TTC549 (cell line): ENCODE data around the gene GRM7.

Experiments
- FAIRE-seq: peaks from 2 replicates; lab custom pipeline; 2012; peaks lifted over from hg19 to GRCh38; lab: Jason Lieb, UNC

GRM7 gene

DNA sequence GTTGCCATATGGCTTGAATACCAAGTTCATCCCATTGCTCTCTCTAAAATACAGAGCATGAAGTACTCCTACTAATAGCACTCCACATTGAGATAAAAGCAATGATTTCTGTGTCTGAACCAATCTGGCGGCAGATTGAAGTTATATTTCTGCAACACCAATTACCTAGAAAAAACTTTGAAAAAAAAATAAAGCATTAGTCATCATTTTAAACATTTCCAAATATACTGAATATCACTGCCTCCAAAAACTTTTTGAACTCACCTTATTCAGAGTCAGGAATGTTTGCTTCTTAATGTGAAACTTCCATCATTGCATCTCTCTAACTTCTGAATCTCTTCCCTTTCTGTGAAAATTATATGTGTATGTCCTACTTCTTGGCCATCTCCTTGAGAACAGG lies 540.5 kb downstream of the GRM7 start:
- no peak for FAIRE-seq

DNA sequence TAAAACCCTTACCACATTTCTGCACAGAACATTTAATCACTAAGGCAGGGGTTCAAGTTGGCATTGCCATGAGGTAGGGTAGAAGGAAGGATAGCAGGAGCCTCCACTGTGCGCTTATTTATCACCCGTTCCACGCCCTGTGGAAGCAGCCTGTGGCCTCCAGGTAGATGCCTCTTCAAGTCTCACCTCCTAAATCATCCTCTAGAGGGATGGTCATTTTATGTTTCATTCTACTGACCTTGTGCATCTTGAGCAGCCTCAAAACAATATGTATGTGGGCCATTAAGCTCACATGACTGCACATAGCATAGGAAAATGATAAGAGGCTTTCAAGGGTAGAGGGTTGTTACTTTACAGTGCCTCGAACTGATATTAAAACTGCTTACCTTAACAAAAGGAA lies 546.2 kb downstream of the GRM7 start:
- FAIRE-seq, result no peak

DNA sequence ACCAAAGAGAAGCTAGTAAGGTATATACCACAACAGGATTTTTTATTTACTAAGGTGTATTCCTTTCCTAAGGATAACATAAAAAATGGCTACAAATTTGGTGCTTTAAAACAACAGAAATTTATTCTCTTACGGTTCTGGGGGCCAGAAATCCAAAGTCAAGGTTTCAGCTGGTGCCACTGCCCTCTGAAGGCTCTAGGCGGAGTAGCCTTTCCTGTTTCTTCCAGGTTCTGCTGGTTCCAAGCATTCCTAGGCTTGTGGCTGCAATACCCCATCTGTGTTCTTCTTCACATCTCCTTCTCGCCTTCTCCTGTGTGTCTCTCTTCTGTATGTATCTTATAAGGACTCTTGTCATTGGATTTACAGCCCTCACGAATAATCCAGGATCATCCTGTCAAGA lies 549.9 kb downstream of the GRM7 start:
- FAIRE-seq, result no peak

DNA sequence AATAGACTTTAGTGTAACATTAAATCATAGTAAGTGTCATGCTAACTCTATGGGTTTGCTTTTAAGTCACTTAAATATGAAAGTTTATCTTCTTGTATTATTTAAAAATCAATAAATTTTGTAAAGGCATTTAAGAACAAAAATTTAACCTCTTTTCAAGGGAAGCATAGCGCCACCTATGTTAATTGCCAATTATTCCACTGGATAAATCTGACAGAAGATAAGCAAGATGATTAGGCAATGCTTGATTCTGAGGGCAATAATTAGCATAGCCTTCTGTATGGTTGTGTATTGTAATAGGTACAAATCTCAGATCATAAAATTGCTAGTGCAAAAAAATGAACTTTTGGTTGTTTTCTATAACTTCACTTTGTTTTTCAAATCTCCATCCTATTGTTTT lies 560.1 kb downstream of the GRM7 start:
- FAIRE-seq, result no peak

DNA sequence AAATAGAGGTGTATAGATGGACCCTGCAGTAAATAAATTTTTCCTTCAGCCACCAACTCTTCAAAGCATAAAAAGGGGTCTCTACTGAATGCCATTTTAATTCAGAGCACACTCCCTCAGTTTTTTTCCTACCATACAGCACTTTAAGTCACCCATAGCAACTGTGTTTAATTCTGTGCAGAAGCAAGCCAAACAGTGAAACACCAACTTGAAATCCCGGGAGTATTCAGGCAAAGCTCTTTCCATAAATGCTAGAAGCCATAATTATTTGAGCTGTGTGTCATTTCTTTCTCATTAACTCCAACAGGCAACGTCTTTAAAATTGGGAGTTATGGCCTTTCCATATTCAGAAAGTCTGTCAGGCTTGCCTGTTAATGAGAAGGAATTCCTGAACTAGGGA lies 562.1 kb downstream of the GRM7 start:
- FAIRE-seq, result no peak

DNA sequence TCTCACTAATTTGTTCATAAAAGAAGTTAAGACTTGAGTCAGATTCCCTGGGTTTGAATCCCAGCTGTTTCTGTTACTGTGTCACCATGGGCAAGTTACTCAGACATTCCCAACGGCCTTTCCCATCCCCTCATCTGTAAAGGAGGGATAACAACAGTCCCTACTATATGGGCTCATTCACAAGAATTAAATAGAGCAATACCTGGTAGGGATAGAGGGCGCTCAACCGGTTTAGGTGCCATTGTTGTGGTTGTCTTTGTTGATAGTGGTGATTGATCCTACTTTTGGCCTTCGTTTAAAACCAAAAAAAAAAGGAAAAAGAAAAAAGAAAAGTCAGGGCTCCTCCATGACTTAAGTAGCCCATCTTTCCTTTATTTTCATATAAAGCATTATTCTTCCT lies 563.1 kb downstream of the GRM7 start:
- no peak for FAIRE-seq

DNA sequence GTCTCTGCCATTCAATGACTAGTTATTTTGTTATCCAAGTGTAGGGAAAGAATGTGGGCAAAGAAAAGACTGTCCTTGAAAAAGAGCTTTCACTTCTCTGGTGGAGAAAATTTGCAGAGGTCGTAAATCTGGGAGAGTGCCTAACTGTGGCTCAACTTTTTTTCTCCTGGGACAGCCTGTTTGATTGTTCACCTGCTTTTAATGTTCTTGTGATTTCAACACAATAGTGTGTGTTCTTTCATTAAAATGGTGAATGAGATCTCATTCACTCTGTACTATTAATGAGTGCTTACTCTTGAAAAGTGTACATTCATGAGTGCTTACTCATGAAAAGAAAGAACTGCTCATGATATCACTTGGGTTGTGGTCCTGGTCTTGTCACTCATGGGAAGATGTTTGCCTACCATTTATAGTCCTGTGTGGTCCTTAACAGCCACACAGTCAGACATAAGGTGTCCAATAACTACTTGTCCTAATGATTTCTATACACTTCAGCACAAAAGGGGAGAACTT lies 567.3 kb downstream of the GRM7 start:
- FAIRE-seq, result no peak

DNA sequence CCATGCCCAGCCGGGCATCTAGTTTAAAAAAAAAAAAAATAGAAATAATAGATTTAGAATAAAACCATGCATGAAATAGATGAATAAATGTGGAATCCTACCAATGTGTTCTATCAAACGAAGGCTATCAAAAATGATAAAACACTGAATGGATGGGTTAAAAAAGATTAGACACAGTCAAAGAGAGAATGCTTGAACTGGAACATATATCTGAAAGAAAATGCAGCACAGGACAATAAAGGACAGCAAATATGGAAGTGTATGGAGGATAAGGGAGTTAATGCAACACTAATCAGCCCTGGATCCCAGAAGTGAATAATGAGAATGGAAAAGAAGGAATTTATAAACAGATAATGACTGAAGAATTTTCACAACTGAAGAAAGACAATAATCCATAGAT lies 571.7 kb downstream of the GRM7 start:
- no peak for FAIRE-seq

DNA sequence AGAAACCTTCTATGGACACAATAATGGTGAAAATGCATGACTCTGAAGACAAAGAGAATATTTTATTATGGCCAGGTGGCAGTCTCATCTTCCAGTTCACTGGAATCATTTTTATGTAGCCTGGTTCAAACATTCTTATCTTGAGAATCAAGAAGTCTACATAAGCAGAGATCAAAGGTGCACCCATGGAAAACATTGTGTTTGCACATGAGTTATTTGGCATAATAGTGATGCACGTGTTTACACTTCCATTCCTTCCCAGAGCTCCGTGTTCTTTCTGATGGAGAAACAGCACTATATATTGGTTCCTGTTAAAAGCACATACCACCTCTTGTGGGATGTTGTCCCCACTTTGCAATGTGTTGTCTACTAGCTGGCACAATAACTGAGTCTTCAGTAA lies 572.2 kb downstream of the GRM7 start:
- no peak for FAIRE-seq

DNA sequence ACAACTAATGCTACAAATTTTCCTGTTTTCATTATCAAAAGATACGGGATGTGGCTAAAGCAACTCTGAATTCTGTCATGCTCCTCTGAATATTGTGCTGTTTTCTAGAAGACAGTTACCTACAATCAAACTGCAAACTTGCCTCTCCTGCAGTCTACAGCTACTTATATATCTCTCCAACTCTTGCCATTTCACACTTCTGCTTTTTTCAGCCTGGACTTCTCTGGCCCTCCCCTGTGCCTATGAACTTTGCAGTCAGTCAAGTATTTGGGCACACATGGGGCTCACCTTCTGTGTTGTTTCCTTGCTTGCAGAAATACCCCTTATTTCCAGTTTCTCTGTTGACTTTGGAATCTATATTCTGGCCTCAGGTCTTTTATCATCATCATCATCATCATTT lies 575.6 kb downstream of the GRM7 start:
- FAIRE-seq, result no peak

DNA sequence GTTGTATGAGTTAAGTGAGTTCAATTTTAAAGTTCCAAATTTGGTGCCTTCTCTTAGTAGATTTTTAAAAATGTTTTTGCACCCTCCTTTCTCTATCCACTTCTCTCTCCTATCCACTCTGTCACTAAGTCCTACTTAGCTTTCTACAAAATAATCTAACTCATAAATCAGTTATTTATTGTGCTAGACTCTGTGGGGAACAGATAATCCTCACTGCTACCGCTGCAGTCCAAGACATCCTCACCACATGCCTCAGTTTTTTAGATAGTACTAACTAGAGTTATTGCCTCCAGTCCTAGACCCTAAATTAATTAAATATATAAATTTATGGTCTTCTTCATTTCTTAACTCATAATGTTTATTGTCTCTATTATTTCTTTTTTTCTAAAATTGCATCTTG lies 576.3 kb downstream of the GRM7 start:
- FAIRE-seq, result no peak

DNA sequence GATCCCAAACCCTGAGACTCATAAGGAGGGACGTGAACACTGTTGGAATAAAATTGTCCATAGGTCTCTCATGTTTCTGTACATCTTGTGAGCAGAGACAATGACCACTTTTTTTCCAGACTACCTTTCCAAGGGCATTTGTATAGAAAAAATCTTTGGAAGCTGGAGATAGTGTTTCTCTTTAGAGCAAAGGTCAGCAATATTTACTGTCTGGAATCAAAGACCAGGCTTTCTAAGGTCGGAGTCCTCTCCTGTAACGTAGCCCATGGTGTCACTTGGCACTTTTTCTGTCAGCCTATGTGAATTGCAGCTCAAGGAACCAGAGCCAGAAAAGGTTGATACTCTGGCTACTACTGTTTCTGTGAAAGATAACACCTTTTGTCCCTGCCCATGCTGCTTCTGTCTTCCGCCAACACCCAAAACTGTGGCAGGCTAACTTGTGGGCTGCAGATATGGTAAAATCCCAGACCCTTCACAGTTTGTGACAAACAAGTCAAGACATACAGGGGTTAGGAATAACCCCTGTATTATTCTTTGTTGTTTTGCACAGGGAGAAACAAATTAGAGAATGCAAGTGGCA lies 578.3 kb downstream of the GRM7 start:
- no peak for FAIRE-seq

DNA sequence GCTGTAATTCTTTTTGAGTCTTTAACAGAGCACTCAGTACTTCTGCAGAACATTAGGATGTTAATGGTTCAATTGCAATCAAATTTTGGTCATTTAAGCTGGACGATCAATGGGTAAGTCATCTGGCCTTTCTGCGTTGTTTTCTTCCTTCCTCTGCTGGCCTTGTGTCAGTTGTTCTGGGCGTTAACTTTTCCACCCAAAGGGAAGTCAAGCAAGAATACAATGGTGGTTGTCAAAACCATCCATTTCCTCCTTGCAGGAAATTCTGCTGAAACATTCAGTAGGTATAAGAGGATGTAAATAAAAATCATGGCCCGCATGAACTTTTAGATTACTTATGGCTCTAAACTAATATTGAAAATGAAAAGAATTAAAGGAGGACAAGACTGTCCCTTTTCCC lies 584.0 kb downstream of the GRM7 start:
- FAIRE-seq, result no peak

DNA sequence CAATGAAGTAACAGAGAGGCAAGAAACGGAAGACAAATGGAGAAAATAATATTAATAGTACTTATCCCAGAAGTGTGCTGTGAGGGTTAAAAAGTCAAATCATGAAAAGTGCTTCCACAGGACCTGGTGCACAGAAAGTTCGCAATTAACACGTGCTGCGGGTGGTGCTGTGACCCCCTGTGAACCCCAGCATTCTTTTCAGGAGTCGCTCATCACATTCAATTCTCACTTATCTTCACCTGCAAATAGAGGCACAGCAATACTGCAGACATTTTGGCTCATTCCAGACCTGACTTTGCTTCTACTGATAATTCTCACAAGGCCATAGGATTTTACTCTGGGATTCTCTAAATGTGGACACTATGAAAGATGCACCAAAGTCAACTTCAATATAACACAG lies 584.4 kb downstream of the GRM7 start:
- FAIRE-seq, result no peak

DNA sequence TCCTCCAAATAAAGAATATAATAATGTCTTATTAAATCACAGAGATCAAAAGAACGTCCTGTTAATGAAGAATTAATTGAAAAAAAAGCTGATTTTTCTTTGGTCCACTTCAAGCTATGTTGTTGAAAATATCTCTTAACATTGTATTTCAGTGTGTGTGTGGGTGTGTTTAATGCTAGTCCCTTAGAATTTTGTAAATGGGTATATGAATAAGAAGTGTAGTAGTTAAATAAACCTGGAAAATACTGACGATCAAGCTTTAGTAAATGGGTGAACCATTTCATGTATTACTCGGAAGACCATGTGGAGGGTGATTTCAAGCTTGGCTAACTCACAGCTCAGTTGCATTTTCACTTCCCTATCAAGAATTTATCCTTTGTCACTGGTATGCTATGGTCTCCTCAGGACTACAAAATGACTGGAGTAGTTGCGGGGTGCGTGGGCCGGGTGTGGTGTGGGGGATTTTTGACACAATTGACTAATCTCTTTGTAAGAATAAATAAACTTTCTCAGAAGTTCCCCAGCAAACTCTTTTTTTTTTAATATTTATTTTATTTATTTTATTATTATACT lies 586.4 kb downstream of the GRM7 start:
- FAIRE-seq, result no peak

DNA sequence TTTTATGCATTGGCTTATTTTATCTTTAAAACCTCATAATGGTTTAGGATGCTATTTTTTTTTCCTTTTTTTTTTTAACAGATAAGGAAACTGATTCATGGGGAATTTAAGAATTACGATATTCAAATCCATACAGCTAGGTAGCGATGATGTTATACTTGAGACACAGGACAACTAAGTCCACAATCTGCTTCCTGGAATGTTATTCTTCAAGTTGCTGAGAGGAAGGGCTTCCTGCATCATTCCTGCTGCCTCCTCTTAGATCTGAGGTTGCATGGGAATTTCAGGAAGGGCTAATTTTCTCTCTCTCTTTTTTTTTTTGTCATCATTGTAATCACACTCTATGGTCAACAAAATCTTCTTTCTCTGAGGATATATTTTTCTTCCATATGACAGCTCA lies 595.5 kb downstream of the GRM7 start:
- no peak for FAIRE-seq

DNA sequence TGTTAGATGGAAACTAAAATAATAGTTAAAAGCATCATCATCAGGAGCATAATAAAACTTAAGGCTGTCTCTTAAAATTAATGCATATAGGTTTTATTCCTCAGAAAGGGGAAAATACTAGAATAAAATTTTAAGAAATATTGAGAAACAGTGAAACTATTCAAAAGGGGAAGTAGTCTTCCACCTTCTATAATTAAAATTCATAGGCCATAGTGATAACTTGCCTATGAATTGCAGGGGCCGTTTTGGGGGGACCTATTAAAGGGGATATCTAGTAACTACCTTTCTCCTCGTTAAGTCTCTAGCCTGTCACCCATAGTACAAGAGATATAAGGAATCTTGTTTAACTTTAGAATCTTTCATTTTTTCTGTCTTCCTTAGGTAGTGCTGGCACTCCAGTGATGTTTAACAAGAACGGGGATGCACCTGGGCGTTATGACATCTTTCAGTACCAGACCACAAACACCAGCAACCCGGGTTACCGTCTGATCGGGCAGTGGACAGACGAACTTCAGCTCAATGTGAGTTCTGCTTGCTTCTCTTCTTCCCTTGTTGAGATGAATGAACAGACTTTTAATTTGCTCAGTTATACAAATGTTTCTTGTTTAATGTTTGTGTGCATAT lies 600.4 kb downstream of the GRM7 start:
- no peak for FAIRE-seq

DNA sequence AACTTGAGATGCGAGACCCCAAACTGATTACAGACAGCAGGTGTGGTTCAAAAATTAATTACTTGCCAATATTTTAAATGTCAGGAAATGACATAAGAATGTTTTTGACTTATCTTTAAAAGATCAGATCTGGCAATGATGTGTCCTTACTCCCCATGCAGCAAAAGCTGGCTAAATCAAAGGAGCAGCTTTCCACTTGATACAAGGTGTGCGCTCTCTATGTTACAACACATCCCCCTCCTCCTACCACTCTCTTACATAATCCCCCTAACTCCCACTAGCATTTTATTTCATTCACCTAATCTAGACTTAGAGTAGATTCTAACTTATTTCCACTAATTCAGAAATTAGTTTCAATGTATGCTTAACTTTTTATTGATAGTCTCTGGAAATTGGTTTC lies 609.0 kb downstream of the GRM7 start:
- FAIRE-seq, result no peak

DNA sequence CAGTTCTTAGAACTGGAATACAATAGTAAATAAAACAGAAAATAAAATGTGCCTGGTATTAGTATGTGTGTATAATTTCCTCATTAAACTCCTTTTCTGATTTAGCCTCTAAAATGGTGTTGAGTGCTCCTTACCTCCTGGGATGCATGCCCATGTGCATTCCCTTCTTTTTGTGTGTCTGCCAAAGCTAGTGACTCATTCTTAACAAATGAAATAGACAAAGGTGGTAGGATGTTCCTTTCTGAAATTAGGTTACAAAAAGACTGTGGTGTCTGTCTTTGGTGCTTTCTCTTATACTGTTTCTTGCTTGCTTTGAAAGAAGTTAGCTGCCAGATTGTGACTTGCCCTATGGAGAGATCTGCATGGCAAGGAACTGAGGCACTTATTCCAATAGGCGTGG lies 623.7 kb downstream of the GRM7 start:
- no peak for FAIRE-seq

DNA sequence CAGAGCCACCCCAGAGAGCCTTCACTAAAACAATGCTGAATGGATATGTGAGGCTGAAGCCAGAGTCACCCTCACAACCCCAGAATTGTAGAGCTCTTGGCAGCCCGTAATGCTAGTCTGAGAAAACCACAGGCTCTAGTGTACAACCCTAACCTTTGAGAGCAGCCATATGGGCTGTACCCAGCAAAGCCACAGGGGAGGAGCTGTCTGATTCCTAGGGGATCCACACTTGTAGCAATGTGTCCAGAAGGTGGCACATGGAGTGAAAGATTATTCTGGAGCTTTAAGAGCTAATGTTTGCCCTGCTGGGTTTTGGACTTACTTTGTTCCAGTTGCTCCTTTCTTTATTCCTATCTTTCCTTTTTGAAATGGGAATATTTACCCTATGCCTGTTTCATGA lies 626.8 kb downstream of the GRM7 start:
- no peak for FAIRE-seq

DNA sequence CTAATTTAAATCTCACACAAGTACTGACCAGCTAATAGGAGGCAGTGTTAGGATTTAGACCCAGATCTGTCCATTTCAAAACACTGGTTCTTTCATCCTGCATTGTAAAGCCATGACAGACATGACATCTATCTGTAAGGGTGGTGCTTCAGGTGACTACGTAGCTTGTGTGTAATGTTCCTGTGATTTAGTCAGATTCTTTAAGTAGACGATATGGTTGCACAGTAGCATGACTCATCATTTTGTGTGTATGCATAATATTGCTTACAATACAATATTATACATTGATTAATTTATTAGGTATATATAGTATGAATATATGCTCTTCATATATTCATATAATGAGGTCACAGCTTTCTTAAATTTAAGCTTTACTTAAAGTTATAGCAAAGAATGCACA lies 628.5 kb downstream of the GRM7 start:
- no peak for FAIRE-seq

DNA sequence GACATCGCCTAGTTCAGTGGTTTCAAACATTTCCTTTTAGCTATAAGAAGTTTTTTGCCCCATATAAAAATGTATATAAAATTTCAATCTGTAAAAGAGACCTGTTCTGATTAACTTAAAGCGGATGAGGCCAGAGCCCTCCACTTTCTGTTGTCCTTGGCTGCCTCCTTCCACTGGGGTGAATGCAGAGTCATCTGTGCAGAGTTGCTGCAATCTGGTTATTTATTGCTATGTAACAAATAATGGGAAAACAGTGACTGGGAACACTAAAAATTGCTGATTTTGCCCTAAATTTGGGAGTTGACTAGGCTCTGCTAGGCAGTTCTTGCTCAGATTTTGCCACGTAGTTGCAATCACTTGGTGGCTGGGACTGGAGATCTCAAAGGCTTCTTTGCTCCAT lies 637.8 kb downstream of the GRM7 start:
- no peak for FAIRE-seq

DNA sequence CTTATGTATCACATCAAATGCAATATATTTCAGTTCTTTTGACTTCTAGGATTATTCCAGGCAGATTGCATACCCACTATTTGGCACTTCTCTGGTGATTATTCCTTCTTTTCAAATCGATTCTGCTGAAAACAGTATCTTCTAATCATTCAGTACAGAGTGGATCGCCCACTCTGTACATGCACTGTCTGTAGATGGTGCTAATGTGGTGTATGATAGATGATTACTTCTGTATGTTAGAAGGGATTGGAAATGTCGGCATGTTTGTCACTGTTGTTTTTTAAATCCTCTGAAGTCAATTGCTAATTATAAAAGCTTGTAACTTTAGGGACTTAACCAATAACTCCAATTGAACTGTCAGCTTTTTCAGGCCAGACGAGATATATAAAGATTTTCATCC lies 642.5 kb downstream of the GRM7 start:
- FAIRE-seq, result no peak
